Skin epidermis (tissue), 12 donors: ENCODE data around the gene SLC18B1.

Source experiments
- H3K27ac ChIP-seq, 21 experiments: fragments of 200-600 bp; sonication (generic) in 11 of 21; one replicate each; pipeline ENCODE4 v1.5.0; 2020; ENCODE audit warnings: mild to moderate bottlenecking in 3 of 21, inconsistent platforms in 2 of 21, moderate library complexity in 2 of 21
- H3K4me3 ChIP-seq, 7 experiments: fragments of 200-600 bp; sonication (generic) in 2 of 7; one replicate each; pipeline ENCODE4 v1.5.0; 2020; ENCODE audit warnings: inconsistent platforms in 2 of 7, mild to moderate bottlenecking in 2 of 7, moderate library complexity in 1 of 7

Gene SLC18B1

DNA sequence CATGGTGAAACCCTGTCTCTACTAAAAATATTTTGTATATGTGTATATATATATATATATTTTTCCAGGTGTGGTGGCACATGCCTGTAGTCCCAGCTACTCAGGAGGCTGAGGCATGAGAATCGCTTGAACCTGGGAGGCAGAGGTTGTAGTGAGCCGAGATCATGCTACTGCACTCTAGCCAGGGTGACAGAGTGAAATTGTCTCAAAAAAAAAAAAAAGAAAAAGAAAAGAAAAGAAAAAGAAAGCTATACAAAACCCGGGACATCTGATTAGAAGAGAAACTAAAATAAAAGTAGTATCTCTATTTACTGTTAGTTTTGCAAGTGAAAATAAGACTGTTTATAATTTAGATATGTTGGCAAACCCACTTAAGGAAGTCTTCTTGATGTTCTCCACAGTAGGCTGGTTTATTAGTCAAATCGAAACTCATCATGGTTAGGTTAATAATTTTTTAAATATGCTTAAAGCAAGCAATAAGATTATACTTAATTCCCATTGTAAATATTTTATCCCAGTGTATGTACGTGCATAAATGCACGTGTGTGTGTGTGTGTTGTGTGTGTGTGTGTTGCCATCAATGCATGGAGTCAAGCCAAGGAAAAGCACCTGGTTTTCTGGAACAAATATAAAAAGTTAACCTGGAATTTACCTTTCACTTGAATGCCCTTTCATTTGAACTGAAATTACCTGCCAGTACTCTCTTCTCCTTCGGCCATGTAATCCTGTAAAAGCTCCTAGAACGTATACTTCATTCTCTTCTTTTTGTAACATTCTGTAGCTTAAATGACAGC, 47.8 kb downstream of the SLC18B1 start:
- Histone ChIP-seq H3K4me3 (no peak overlapping the region), H3K27ac (peak overlapping the region in 5 of 21 experiments; percentile 3 to 83 (median 12))

DNA sequence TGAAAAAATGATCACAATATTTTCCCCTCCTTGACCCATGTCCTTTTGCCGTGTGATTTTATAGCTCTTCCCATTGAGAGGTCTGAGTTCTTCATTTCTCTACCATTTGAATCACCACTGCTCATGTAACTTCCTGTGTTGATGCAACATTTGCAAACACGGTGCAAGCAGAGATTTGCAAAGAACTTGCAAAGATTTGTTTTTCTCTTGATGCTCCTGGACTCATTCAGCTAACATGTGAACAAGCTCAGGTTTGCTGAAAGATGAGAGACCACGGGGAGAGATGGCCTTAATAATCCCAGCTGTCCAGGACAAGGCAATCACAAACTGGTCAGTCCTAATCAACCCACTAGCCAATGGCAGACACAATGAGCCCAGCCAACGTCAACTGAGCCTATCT, 49.3 kb downstream of the SLC18B1 start:
- no peak overlapping the region for H3K4me3 ChIP-seq
- peak overlapping the region in 4 of 21 experiments; percentile 25 to 83 (median 40) for H3K27ac ChIP-seq

- Histone ChIP-seq H3K27ac (peak overlapping the region in 5 of 21 experiments; percentile 11 to 83 (median 26)), H3K4me3 (no peak overlapping the region)
Observed at GRCh38 chr6:132748446-132748845, 50.0 kb downstream of the SLC18B1 start.

- H3K27ac ChIP-seq: peak overlapping the region in 1 of 21 experiments; percentile 4
Observed at GRCh38 chr6:132746048-132746447, 52.4 kb downstream of the SLC18B1 start.

GRCh38 chr6:132742495-132742894, 55.9 kb downstream of the SLC18B1 start:
- no peak overlapping the region for H3K4me3 ChIP-seq

More at GRCh38 chr6:132746048-132746447, 52.4 kb downstream of the SLC18B1 start:
- H3K4me3 ChIP-seq: no peak overlapping the region

GRCh38 chr6:132741281-132741680, 57.2 kb downstream of the SLC18B1 start:
- H3K4me3 ChIP-seq: no peak overlapping the region
- no peak overlapping the region for H3K27ac ChIP-seq

More at GRCh38 chr6:132742495-132742894, 55.9 kb downstream of the SLC18B1 start:
- peak overlapping the region in 1 of 21 experiments; percentile 23 for H3K27ac ChIP-seq

DNA sequence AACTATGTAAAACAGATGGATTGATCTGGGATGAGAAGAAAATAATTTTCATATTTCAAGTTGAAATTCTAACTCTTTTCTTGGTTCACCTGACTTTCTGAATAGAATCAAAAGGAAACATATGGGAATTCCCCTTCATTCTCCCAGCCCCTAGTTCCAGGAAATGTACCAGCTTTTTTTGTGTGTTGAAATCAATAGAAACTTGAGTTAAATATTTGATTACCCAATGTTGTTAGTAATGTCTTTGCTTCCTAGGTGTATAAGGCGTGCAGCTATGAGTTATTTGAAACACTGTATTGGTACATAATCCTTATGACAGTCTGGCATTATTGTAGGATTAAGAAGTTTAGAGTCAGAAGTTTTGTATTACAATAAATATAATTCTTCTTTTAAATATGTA, 62.2 kb downstream of the SLC18B1 start:
- no peak overlapping the region for H3K4me3 ChIP-seq
- H3K27ac ChIP-seq: peak overlapping the region in 4 of 21 experiments; percentile 3 to 47 (median 26)

DNA sequence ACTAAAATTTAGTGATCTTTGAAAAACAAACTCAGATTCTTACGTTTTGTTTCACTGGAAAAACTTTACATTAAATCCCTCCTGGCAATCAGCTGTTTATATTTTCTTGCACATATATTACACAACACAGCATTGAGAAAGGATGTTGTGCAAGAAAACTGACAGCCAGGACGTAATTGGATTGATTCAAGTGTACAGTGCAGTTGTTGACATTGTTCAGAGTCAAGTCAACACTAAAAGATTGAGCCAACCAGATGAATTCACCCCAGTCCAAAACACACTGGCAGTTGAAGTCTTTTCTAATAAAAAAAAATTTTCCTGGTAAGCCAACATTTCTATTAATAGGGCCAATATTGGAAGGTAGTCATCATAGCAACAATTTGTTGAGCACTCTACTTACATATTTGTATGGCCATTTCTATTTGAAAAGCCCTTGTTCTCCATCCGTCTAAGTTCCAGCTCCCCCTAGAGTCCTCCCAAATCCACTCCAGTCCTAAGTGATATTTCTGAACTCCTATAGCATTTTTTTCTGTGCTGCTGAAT, 63.7 kb downstream of the SLC18B1 start:
- Histone ChIP-seq H3K4me3 (no peak overlapping the region), H3K27ac (peak overlapping the region in 7 of 21 experiments; percentile 1 to 48 (median 26))

- peak overlapping the region in 1 of 7 experiments; percentile 6 for H3K4me3 ChIP-seq
- H3K27ac ChIP-seq: peak overlapping the region in 7 of 21 experiments; percentile 7 to 48 (median 33)
Observed at GRCh38 chr6:132733814-132734213, 64.6 kb downstream of the SLC18B1 start.

DNA sequence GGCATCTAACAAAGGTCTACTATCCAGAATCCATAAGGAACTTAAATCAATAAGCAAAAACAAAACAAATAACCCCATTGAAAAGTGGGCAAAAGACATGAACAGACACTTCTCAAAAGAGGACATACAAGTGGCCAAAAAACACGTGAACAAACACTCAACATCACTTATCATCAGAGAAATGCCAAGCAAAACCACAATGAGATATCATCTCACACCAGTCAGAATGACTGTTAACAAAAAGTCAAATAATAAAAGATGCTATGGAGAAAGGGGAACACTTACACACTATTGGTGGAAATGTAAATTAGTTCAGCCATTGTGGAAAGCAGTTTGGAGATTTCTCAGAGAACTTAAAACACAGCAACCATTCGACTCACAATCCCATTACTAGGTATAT, 65.2 kb downstream of the SLC18B1 start:
- H3K4me3 ChIP-seq: no peak overlapping the region
- H3K27ac ChIP-seq: peak overlapping the region in 2 of 21 experiments; percentile 10 to 48

DNA sequence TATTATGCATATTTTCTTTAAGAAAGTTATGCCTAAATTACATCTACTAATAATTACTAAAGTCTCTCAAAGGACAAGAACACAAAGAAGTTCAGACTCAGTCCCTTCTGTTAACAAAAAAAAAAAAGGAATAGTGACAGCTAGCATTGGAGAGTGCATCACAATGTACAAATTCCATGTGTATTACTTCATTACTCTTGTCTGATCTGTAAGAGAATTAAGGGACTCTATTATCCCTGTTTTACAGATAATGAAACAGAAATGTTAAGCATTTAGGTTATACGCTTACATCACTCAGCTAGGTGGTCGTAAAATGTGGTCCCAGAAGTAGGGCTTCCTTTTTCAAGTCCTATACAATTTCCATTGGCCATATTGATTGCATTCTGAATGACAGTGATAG, 67.4 kb downstream of the SLC18B1 start:
- Histone ChIP-seq H3K27ac (no peak overlapping the region), H3K4me3 (no peak overlapping the region)

GRCh38 chr6:132730560-132730959, 67.9 kb downstream of the SLC18B1 start:
- no peak overlapping the region for H3K4me3 ChIP-seq
- no peak overlapping the region for H3K27ac ChIP-seq

GRCh38 chr6:132728616-132729015, 69.8 kb downstream of the SLC18B1 start:
- Histone ChIP-seq H3K27ac (no peak overlapping the region), H3K4me3 (no peak overlapping the region)

- H3K4me3 ChIP-seq: no peak overlapping the region
- no peak overlapping the region for H3K27ac ChIP-seq
Observed at GRCh38 chr6:132726608-132726975, 71.8 kb downstream of the SLC18B1 start.

GRCh38 chr6:132725947-132726607, 72.4 kb downstream of the SLC18B1 start:
- H3K4me3 ChIP-seq: no peak overlapping the region
- no peak overlapping the region for H3K27ac ChIP-seq

DNA sequence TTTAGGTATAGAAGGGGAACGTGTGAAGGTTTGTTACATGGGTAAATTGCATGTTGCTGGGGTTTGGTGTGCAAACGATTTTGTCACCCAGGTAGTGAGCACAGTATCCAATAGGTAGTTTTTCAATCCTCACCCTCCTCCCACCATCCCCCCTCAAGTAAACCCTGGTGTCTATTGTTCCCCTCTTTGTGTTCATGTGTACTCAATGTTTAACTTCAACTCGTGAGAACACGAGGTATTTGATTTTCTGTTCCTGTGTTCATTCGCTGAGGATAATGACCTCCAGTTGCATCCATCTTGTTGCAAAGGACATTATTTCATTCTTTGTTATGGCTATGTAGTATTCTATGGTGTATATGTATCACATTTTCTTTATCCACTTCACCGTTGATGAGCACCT, 73.0 kb downstream of the SLC18B1 start:
- Histone ChIP-seq H3K27ac (no peak overlapping the region), H3K4me3 (no peak overlapping the region)

DNA sequence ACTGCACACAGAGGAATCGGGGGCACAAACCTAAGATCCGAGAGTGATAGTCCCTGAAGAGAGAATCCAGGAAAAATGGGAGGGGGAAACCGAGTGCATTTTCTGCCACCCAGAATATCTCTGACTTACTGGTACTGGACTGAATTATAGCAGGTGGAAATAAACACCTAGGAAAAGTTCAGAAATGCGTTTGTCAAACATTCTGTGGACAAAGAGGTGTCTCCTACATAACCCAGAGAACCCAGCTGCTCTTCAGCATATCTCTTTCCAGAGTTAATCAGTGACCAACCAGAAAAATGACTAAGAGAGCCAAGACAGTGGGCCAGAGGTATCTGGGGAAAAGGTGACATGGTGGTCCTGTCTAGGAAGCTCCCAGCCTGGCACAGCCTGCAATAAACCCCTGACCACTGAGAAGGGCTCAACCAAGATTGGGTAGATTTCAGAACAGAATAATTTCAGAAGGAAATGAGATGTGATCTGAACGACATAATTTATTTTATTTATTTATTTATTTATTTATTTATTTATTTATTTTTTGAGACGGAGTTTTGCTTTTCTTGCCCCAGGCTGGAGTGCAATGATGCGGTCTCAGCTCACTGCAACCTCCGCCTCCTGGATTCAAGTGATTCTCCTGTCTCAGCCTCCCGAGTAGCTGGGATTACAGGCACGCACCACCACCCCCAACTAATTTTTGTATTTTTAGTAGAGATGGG, 78.5 kb downstream of the SLC18B1 start:
- no peak overlapping the region for H3K4me3 ChIP-seq
- H3K27ac ChIP-seq: no peak overlapping the region
